HCT116 (cell line): ENCODE results near the gene RUBCN. TPM values are rescaled to one million over a fixed set of nuclear protein-coding genes. Genes with fewer than 3 reads are reported as not detected.

Experiments used
- ATAC-seq: fragments of 200-7000 bp; cut with Tn5 transposase; 2 replicates; pipeline ENCODE4 v1.9.1; 2020; ENCODE audit warnings: mild to moderate bottlenecking, moderate library complexity
- BruUV-seq: library from RNA; stranded (reverse); fragments of 400-500 nt; replicated peaks from 2 replicates; lab custom pipeline; 2021; lab: Mats Ljungman, UMichigan
- CTCF ChIA-PET: fragments of 300-600 bp; sonication (Branson Sonifier 250); formaldehyde crosslinking; loops from one replicate; lab custom pipeline; 2021; ENCODE audit warnings: antibody characterized with exemption; lab: Charles Lee
- POLR2A ChIA-PET: fragments of 300-600, 350-600 bp; sonication (Branson Sonifier 250); formaldehyde crosslinking; loops from one replicate; lab custom pipeline; 2021; ENCODE audit warnings: antibody characterized with exemption; lab: Charles Lee
- RAD21 ChIA-PET, 2 experiments: fragments of 300-600 bp; sonication (Branson Sonifier 250); formaldehyde crosslinking; loops; one replicate each; lab custom pipeline; 2023; ENCODE audit warnings: low total read pairs in 2 of 2; ENCODE audit not compliant: uncharacterized antibody in 2 of 2, unreplicated experiment in 2 of 2, low non-redundant PET in 1 of 2; lab: Charles Lee
- DNase-seq: peaks from one replicate; pipeline ENCODE4 v3.0.0-alpha.2; 2010; ENCODE audit warnings: low read depth, low spot score
- H2AFZ ChIP-seq: fragments of 200-600 bp; shearing (Covaris generic), sonication (generic); 2 replicates; pipeline ENCODE4 v1.6.1; 2017; ENCODE audit warnings: low read depth, mixed run types, mixed read lengths, antibody characterized with exemption, low read length; ENCODE audit not compliant: poor library complexity, severe bottlenecking
- H3K27ac ChIP-seq: 2 replicates; pipeline ENCODE4 v1.5.1; 2012; ENCODE audit warnings: low read depth, low read length
- H3K27me3 ChIP-seq: fragments of 200-600 bp; sonication (generic); 2 replicates; pipeline ENCODE4 v1.6.1; 2016; ENCODE audit warnings: mixed run types, low read length, mixed read lengths; ENCODE audit not compliant: insufficient read depth
- H3K36me3 ChIP-seq, 2 experiments: fragments of 200-500 bp in 1 of 2; fragments of 200-600 bp in 1 of 2; sonication (Bioruptor generic) in 1 of 2; sonication (generic) in 1 of 2; 2 replicates each; pipeline versions ENCODE4 v1.5.1 to v1.6.1; 2014 to 2016; ENCODE audit warnings: low read length in 2 of 2, inconsistent platforms in 1 of 2, mixed read lengths in 1 of 2, mixed run types in 1 of 2; ENCODE audit not compliant: insufficient read depth in 2 of 2, control insufficient read depth in 1 of 2
- H3K4me1 ChIP-seq, 2 experiments: fragments of 200-600 bp in 1 of 2; sonication (generic) in 1 of 2; 2 replicates each; pipeline versions ENCODE4 v1.5.1 to v1.6.1; 2012 to 2017; ENCODE audit warnings: low read length in 2 of 2, inconsistent platforms in 1 of 2, mild to moderate bottlenecking in 1 of 2, mixed read lengths in 1 of 2, mixed run types in 1 of 2, moderate library complexity in 1 of 2; ENCODE audit not compliant: insufficient read depth in 2 of 2, control insufficient read depth in 1 of 2
- H3K4me2 ChIP-seq: fragments of 200-600 bp; sonication (generic); 2 replicates; pipeline ENCODE4 v1.6.1; 2017; ENCODE audit warnings: mixed run types, low read length, mixed read lengths
- H3K4me3 ChIP-seq, 2 experiments: fragments of 200-600 bp in 1 of 2; sonication (generic) in 1 of 2; replicated peaks in 1 of 2; 2 replicates each; pipeline ENCODE4 v1.5.1; 2011 to 2016; ENCODE audit warnings: low read length in 2 of 2, control low read depth in 1 of 2, low read depth in 1 of 2, mild to moderate bottlenecking in 1 of 2, mixed read lengths in 1 of 2, mixed run types in 1 of 2
- H3K79me2 ChIP-seq: fragments of 200-600 bp; sonication (generic); 2 replicates; pipeline ENCODE4 v1.6.1; 2017; ENCODE audit warnings: mild to moderate bottlenecking, mixed run types, low read length, moderate library complexity, mixed read lengths; ENCODE audit not compliant: insufficient read depth
- H3K9ac ChIP-seq: fragments of 200-600 bp; sonication (generic); 2 replicates; pipeline ENCODE4 v1.6.1; 2016; ENCODE audit warnings: low read length, mixed read lengths
- H3K9me2 ChIP-seq: fragments of 200-600 bp; sonication (generic), shearing (Covaris generic); 2 replicates; pipeline ENCODE4 v1.6.1; 2017; ENCODE audit warnings: mixed run types, mild to moderate bottlenecking, moderate library complexity; ENCODE audit not compliant: insufficient read depth
- H3K9me3 ChIP-seq, 2 experiments: fragments of 200-500 bp in 1 of 2; fragments of 200-600 bp in 1 of 2; sonication (Bioruptor generic) in 1 of 2; sonication (generic) in 1 of 2; 2 replicates each; pipeline ENCODE4 v1.6.1; 2014 to 2017; ENCODE audit warnings: low read length in 2 of 2, mixed read lengths in 2 of 2, inconsistent platforms in 1 of 2, low read depth in 1 of 2, mild to moderate bottlenecking in 1 of 2, mixed run types in 1 of 2, moderate library complexity in 1 of 2; ENCODE audit not compliant: control insufficient read depth in 1 of 2, insufficient read depth in 1 of 2
- H4K20me1 ChIP-seq: fragments of 200-600 bp; sonication (generic), shearing (Covaris generic); 2 replicates; pipeline ENCODE4 v1.6.1; 2017; ENCODE audit warnings: mixed run types, mild to moderate bottlenecking, moderate library complexity; ENCODE audit not compliant: insufficient read depth
- CBX3 ChIP-seq: IDR thresholded peaks from 2 replicates; pipeline ENCODE4 v1.6.1; 2012; ENCODE audit warnings: low read depth
- CEBPB ChIP-seq: IDR thresholded peaks from 2 replicates; pipeline ENCODE4 v1.6.1; 2012; ENCODE audit warnings: low read depth
- EGR1 ChIP-seq: IDR thresholded peaks from 2 replicates; pipeline ENCODE4 v1.6.1; 2012; ENCODE audit warnings: low read depth
- EZH2 ChIP-seq: fragments of 200-600 bp; sonication (generic); IDR thresholded peaks from 2 replicates; pipeline ENCODE4 v1.6.1; 2017; ENCODE audit warnings: antibody characterized with exemption, mixed run types
- EZH2phosphoT487 ChIP-seq: fragments of 200-600 bp; IDR thresholded peaks from 2 replicates; pipeline ENCODE4 v1.6.1; 2018; ENCODE audit warnings: antibody characterized with exemption, borderline replicate concordance
- FOSL1 ChIP-seq: IDR thresholded peaks from 2 replicates; pipeline ENCODE4 v1.6.1; 2012; ENCODE audit warnings: low read depth
- POLR2A ChIP-seq: IDR thresholded peaks from 2 replicates; pipeline ENCODE4 v1.7.0; 2011; ENCODE audit warnings: borderline replicate concordance; ENCODE audit not compliant: insufficient read depth, insufficient read length; ENCODE audit errors: extremely low read depth
- POLR2AphosphoS5 ChIP-seq: IDR thresholded peaks from 2 replicates; pipeline ENCODE4 v1.6.1; 2011; ENCODE audit warnings: mild to moderate bottlenecking, low read depth, low read length, moderate library complexity
- RAD21 ChIP-seq: IDR thresholded peaks from 2 replicates; pipeline ENCODE4 v1.6.1; 2012; ENCODE audit warnings: low read depth, mild to moderate bottlenecking
- SP1 ChIP-seq: IDR thresholded peaks from 2 replicates; pipeline ENCODE4 v1.6.1; 2012; ENCODE audit warnings: low read depth
- SRF ChIP-seq: IDR thresholded peaks from 2 replicates; pipeline ENCODE4 v1.6.1; 2012; ENCODE audit warnings: low read depth
- TCF7L2 ChIP-seq: IDR thresholded peaks from 2 replicates; pipeline ENCODE4 v1.7.0; 2011; ENCODE audit warnings: borderline replicate concordance, inconsistent platforms; ENCODE audit not compliant: insufficient read depth, insufficient read length; ENCODE audit errors: extremely low read depth
- YY1 ChIP-seq: IDR thresholded peaks from 2 replicates; pipeline ENCODE4 v1.6.1; 2011; ENCODE audit warnings: low read length, low read depth, moderate library complexity, mild to moderate bottlenecking; ENCODE audit not compliant: insufficient replicate concordance; ENCODE audit errors: extremely low read depth
- ZFX ChIP-seq: fragments of 450-650 bp; IDR thresholded peaks from 2 replicates; pipeline ENCODE4 v1.6.1; 2017
- ZNF274 ChIP-seq: fragments of 200-500 bp; sonication (Bioruptor generic); IDR thresholded peaks from 2 replicates; pipeline ENCODE4 v1.6.1; 2014; ENCODE audit warnings: mild to moderate bottlenecking, low read depth, low read length, inconsistent platforms
- intact Hi-C: fragments of 100-400 bp; cut with micrococcal nuclease; formaldehyde crosslinking; loops from 2 replicates; pipeline ENCODE4 v1.10.0; 2022
- total RNA-seq: library from RNA; stranded (reverse); gene quantifications from one replicate; pipeline ENCODE4 v1.2.1, GENCODE V29; 2021; ENCODE audit not compliant: unreplicated experiment
- TF ChIP-seq, protein P1 (sequence below), 3 experiments: fragments of 200-600 bp in 1 of 3; sonication (generic) in 1 of 3; IDR thresholded peaks in 2 of 3; conservative IDR thresholded peaks in 1 of 3; 2 replicates each; pipeline ENCODE4 v1.5.1; 2012 to 2017; ENCODE audit warnings: low read depth in 2 of 3, low read length in 2 of 3, antibody characterized with exemption in 1 of 3, borderline replicate concordance in 1 of 3, control low read depth in 1 of 3, mild to moderate bottlenecking in 1 of 3, mixed read lengths in 1 of 3, mixed run types in 1 of 3, moderate library complexity in 1 of 3; ENCODE audit not compliant: insufficient read depth in 1 of 3
- TF ChIP-seq, protein P2 (sequence below): IDR thresholded peaks from 2 replicates; pipeline ENCODE4 v1.6.1; 2012
- TF ChIP-seq, protein P3 (sequence below): IDR thresholded peaks from 2 replicates; pipeline ENCODE4 v1.6.1; 2011; ENCODE audit warnings: mild to moderate bottlenecking, low read length, moderate library complexity; ENCODE audit not compliant: insufficient replicate concordance; ENCODE audit errors: extremely low read depth
- TF ChIP-seq, protein P4 (sequence below): IDR thresholded peaks from 2 replicates; pipeline ENCODE4 v1.6.1; 2012

RUBCN gene
- total RNA-seq, 1 experiment from 2014 or later, result 21.4 TPM

DNA sequence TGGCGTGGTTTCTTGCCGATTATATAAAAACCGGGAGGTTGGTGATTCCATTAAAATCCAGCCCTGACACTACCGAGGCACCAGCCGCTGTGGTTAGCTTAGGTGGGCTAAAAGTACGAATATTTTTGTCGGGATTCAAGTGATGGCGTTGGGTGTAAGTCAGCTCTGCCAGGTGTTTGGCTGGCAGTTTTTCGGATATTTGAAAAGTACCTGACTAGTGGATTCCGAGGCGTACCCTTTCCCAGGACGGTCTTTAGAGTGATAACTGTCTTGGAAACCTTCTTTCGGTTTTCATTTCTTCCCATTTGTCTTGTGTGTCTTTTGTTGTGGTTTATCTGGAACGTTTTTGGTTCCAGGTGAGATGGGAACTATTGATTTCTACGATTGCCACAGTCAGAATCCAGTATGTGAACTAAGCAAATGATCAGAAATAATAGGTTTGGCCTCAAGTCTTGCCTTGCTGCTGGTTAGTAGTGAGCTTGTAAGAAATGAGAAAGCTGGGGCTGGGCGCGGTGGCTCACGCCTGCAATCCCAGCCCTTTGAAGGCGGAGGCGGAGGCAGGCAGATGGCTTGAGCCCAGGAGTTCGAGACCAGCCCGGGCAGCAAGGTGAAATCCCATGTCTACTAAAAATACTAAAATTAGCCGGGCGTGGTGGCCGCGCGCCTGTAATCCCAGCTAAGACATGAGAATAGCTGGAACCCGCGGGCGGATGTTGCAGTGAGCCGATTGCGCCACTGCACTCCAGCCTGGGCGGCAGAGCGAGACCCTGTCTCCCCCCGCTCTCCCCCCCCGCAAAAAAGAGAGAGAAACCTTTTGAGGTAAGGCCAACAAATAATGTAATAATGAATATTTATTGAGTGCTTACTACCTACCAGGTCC, 14.4 kb upstream of the RUBCN start:
- peaks cover 9 to 52% of the 10 kb centered on the region in 2 experiments for H3K4me1 ChIP-seq
- no peak overlapping the region for H2AFZ ChIP-seq
- peaks cover 11% of the 10 kb centered on the region; the same call in 1 of the 2 replicates for H4K20me1 ChIP-seq
- ChIA-PET CTCF (no interaction called here), RAD21 (no interaction called here), POLR2A (no interaction called here)
- TSS peak; percentile 40 for BruUV-seq
- peak overlapping the region; percentile 99 for H3K4me2 ChIP-seq
- H3K79me2 ChIP-seq, result peaks cover 59% of the 10 kb centered on the region
- DNase-seq, result no peak
- no peaks in the 10 kb centered on the region for H3K9me3 ChIP-seq
- intact Hi-C loops, result loop anchor here (2.0 kb wide), 1 partner anchor 38 kb away; no protein-coding TSS in a partner anchor
- H3K4me3 ChIP-seq, result peak overlapping the region; percentile 70 to 93
- H3K36me3 ChIP-seq, result no peaks in the 10 kb centered on the region
- H3K9ac ChIP-seq, result peak overlapping the region; percentile 86
- H3K27me3 ChIP-seq, result no peaks in the 10 kb centered on the region
- no peak for ATAC-seq
- no peaks in the 10 kb centered on the region for H3K9me2 ChIP-seq
- H3K27ac ChIP-seq, result peak overlapping the region; percentile 85
- TF ChIP-seq EZH2 (no peak), POLR2AphosphoS5 (peak; percentile 29; the same call in 1 of the 2 replicates), ZNF274 (no peak), RAD21 (no peak), TCF7L2 (no peak), YY1 (no peak), FOSL1 (no peak), ZFX (no peak), CBX3 (no peak; the same call in 1 of the 2 replicates), SRF (no peak), SP1 (no peak), EGR1 (peak; percentile 37; the same call in 1 of the 2 replicates), EZH2phosphoT487 (no peak), POLR2A (no peak), CEBPB (0 out of 2 replicates have a peak, but pooled peaks have one; percentile 64)
- TF ChIP-seq, protein P1, sequence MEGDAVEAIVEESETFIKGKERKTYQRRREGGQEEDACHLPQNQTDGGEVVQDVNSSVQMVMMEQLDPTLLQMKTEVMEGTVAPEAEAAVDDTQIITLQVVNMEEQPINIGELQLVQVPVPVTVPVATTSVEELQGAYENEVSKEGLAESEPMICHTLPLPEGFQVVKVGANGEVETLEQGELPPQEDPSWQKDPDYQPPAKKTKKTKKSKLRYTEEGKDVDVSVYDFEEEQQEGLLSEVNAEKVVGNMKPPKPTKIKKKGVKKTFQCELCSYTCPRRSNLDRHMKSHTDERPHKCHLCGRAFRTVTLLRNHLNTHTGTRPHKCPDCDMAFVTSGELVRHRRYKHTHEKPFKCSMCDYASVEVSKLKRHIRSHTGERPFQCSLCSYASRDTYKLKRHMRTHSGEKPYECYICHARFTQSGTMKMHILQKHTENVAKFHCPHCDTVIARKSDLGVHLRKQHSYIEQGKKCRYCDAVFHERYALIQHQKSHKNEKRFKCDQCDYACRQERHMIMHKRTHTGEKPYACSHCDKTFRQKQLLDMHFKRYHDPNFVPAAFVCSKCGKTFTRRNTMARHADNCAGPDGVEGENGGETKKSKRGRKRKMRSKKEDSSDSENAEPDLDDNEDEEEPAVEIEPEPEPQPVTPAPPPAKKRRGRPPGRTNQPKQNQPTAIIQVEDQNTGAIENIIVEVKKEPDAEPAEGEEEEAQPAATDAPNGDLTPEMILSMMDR (IDR thresholded peaks at IDR 0.05 in 2 of 3, conservative IDR thresholded peaks at IDR 0.05 in 1 of 3; ENCODE audit: borderline replicate concordance in 1 of 3, insufficient read depth in 1 of 3, low read depth in 2 of 3, low read length in 2 of 3), result no peak
- TF ChIP-seq, protein P2, sequence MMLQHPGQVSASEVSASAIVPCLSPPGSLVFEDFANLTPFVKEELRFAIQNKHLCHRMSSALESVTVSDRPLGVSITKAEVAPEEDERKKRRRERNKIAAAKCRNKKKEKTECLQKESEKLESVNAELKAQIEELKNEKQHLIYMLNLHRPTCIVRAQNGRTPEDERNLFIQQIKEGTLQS, result no peak
- TF ChIP-seq, protein P3, sequence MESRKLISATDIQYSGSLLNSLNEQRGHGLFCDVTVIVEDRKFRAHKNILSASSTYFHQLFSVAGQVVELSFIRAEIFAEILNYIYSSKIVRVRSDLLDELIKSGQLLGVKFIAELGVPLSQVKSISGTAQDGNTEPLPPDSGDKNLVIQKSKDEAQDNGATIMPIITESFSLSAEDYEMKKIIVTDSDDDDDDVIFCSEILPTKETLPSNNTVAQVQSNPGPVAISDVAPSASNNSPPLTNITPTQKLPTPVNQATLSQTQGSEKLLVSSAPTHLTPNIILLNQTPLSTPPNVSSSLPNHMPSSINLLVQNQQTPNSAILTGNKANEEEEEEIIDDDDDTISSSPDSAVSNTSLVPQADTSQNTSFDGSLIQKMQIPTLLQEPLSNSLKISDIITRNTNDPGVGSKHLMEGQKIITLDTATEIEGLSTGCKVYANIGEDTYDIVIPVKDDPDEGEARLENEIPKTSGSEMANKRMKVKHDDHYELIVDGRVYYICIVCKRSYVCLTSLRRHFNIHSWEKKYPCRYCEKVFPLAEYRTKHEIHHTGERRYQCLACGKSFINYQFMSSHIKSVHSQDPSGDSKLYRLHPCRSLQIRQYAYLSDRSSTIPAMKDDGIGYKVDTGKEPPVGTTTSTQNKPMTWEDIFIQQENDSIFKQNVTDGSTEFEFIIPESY, result no peak
- TF ChIP-seq, protein P4, sequence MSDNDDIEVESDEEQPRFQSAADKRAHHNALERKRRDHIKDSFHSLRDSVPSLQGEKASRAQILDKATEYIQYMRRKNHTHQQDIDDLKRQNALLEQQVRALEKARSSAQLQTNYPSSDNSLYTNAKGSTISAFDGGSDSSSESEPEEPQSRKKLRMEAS, result no peak
